Endothelial cell of umbilical vein (primary cell): Measurements from ENCODE around the gene NME7. TPM values are rescaled to one million over a fixed set of nuclear protein-coding genes. Genes with fewer than 3 reads are reported as not detected.

Experiments used
- BruUV-seq: library from RNA; stranded (reverse); fragments of 400-500 nt; replicated peaks from 2 replicates; lab custom pipeline; 2021; lab: Mats Ljungman, UMichigan
- CTCF ChIA-PET: fragments of 300-600, 350-600 bp; sonication (Branson Sonifier 250); formaldehyde crosslinking; loops from one replicate; lab custom pipeline; 2021; ENCODE audit warnings: antibody characterized with exemption, inconsistent platforms; lab: Charles Lee
- POLR2A ChIA-PET: fragments of 300-600, 350-600 bp; sonication (Branson Sonifier 250); formaldehyde crosslinking; loops from one replicate; lab custom pipeline; 2021; ENCODE audit warnings: antibody characterized with exemption, inconsistent platforms; lab: Charles Lee
- DNase-seq: peaks from one replicate; pipeline ENCODE4 v3.0.0-alpha.2; 2011; ENCODE audit warnings: low read depth, low spot score
- FAIRE-seq: peaks from 2 replicates; lab custom pipeline; 2011; peaks lifted over from hg19 to GRCh38; lab: Jason Lieb, UNC
- H2AFZ ChIP-seq: 2 replicates; pipeline ENCODE4 v1.6.0; 2012; ENCODE audit warnings: low read depth, low read length, control low read depth, inconsistent platforms
- H3K27ac ChIP-seq: 2 replicates; pipeline ENCODE4 v1.5.1; 2011; ENCODE audit warnings: low read depth, mild to moderate bottlenecking, control low read depth, low read length, moderate library complexity; ENCODE audit not compliant: insufficient read depth
- H3K27me3 ChIP-seq, 2 experiments: 2 replicates each; pipeline versions ENCODE4 v1.6.0 to v1.6.1; 2011; ENCODE audit warnings: low read length in 2 of 2, mixed read lengths in 1 of 2; ENCODE audit not compliant: control insufficient read depth in 2 of 2, insufficient read depth in 2 of 2
- H3K36me3 ChIP-seq, 2 experiments: 2 replicates in 1 of 2; 3 replicates in 1 of 2; pipeline ENCODE4 v1.5.1; 2011; ENCODE audit warnings: low read length in 2 of 2, mild to moderate bottlenecking in 1 of 2, moderate library complexity in 1 of 2; ENCODE audit not compliant: control insufficient read depth in 2 of 2, insufficient read depth in 2 of 2; ENCODE audit errors: extremely low read depth in 1 of 2
- H3K4me1 ChIP-seq: 3 replicates; pipeline ENCODE4 v1.5.1; 2011; ENCODE audit warnings: mild to moderate bottlenecking, low read length; ENCODE audit not compliant: control insufficient read depth, insufficient read depth; ENCODE audit errors: extremely low read depth
- H3K4me2 ChIP-seq: 2 replicates; pipeline ENCODE4 v1.6.1; 2011; ENCODE audit warnings: low read length, control low read depth, mixed read lengths; ENCODE audit not compliant: insufficient read depth
- H3K4me3 ChIP-seq, 3 experiments: fragments of 200-600 bp in 1 of 3; sonication (generic), shearing (Covaris generic) in 1 of 3; replicated peaks in 1 of 3; 2 replicates each; pipeline ENCODE4 v1.5.1; 2011 to 2016; ENCODE audit warnings: control low read depth in 3 of 3, low read length in 3 of 3, mild to moderate bottlenecking in 2 of 3, inconsistent platforms in 1 of 3, low read depth in 1 of 3, moderate library complexity in 1 of 3; ENCODE audit not compliant: insufficient read depth in 1 of 3
- H3K79me2 ChIP-seq: 2 replicates; pipeline ENCODE4 v1.6.0; 2012; ENCODE audit warnings: low read length, inconsistent platforms; ENCODE audit not compliant: control insufficient read depth, insufficient read depth
- H3K9ac ChIP-seq: replicated peaks from 2 replicates; pipeline ENCODE3; 2011; ENCODE audit warnings: low read length, control low read depth; ENCODE audit not compliant: insufficient read depth; ENCODE audit errors: extremely low read depth
- H3K9me1 ChIP-seq: replicated peaks from 3 replicates; pipeline ENCODE4 v1.6.0; 2011; ENCODE audit warnings: mild to moderate bottlenecking, low read length; ENCODE audit not compliant: control insufficient read depth, insufficient read depth; ENCODE audit errors: extremely low read depth
- H3K9me3 ChIP-seq: replicated peaks from 2 replicates; pipeline ENCODE4 v1.5.1; 2012; ENCODE audit warnings: low read length, inconsistent platforms; ENCODE audit not compliant: control insufficient read depth, insufficient read depth
- H4K20me1 ChIP-seq: replicated peaks from 2 replicates; pipeline ENCODE3; 2011; ENCODE audit warnings: mild to moderate bottlenecking, low read length; ENCODE audit not compliant: control insufficient read depth, insufficient read depth; ENCODE audit errors: extremely low read depth
- CTCF ChIP-seq, 2 donors: IDR thresholded peaks; 1 replicate in 1 of 2; 2 replicates in 1 of 2; pipeline ENCODE4 v1.5.1; 2011; ENCODE audit warnings: low read length in 2 of 2, mild to moderate bottlenecking in 2 of 2, moderate library complexity in 2 of 2, control low read depth in 1 of 2, inconsistent platforms in 1 of 2, low read depth in 1 of 2; ENCODE audit not compliant: insufficient read depth in 1 of 2; ENCODE audit errors: extremely low read depth in 1 of 2
- FOS ChIP-seq: IDR thresholded peaks from 2 replicates; pipeline ENCODE4 v1.6.1; 2011; ENCODE audit warnings: mild to moderate bottlenecking, low read length, moderate library complexity, borderline replicate concordance; ENCODE audit not compliant: insufficient read depth
- JUN ChIP-seq: IDR thresholded peaks from 2 replicates; pipeline ENCODE4 v1.6.1; 2011; ENCODE audit warnings: borderline replicate concordance, low read depth; ENCODE audit not compliant: insufficient read length, insufficient read depth
- MAX ChIP-seq: IDR thresholded peaks from 2 replicates; pipeline ENCODE4 v1.6.1; 2011; ENCODE audit not compliant: insufficient read depth, insufficient read length
- POLR2A ChIP-seq: IDR thresholded peaks from 2 replicates; pipeline ENCODE4 v1.6.1; 2012; ENCODE audit warnings: low read depth, mild to moderate bottlenecking, control low read depth, low read length
- POLR2AphosphoS5 ChIP-seq: IDR thresholded peaks from 2 replicates; pipeline ENCODE4 v1.6.1; 2012; ENCODE audit warnings: low read depth, mild to moderate bottlenecking, control low read depth, low read length, moderate library complexity; ENCODE audit not compliant: insufficient read depth
- dilution Hi-C: fragments of 300-500 bp; cut with MboI; formaldehyde crosslinking; loops from one replicate; pipeline ENCODE4 v1.15.0; 2019; ENCODE audit warnings: low sequenced_read_pairs; ENCODE audit not compliant: extremely low pct_ligation_motif_present
- intact Hi-C: fragments of 100-400 bp; cut with micrococcal nuclease; formaldehyde crosslinking; loops from one replicate; pipeline ENCODE4 v1.10.0; 2022
- polyA plus RNA-seq, 4 experiments: library from polyadenylated mRNA; depleted of rRNA in 3 of 4; stranded (reverse) in 3 of 4; unstranded in 1 of 4; fragments of >200 nt; gene quantifications; 2 replicates each; pipeline versions ENCODE4 v1.2.1 to v1.2.3, GENCODE V29; 2011 to 2012; ENCODE audit warnings: missing spikeins in 1 of 4
- total RNA-seq: library from RNA; stranded (reverse); gene quantifications from 2 replicates; pipeline ENCODE4 v1.2.3, GENCODE V29; 2021

NME7 gene
- total and polyA plus RNA-seq, 2 donors (not counting 3 experiments of a cell fraction or from before 2014, with no cell fraction given) = 16.5 to 25.3 TPM

GRCh38 chr1:169259816-169260215 is 107.8 kb downstream of the NME7 start:
- H3K9me1 ChIP-seq = no peaks in the 10 kb centered on the region
- H3K9ac ChIP-seq = no peak overlapping the region
- CTCF ChIA-PET = no interaction called here
- H3K4me2 ChIP-seq = no peak overlapping the region
- no peak for FAIRE-seq
- TF ChIP-seq MAX = no peak
- no peak for TF ChIP-seq FOS
- no peak for TF ChIP-seq CTCF (IDR thresholded peaks at IDR 0.05; ENCODE audit: extremely low read depth in 1 of 2, insufficient read depth in 1 of 2, low read depth in 1 of 2, low read length in 2 of 2)
- TF ChIP-seq JUN = no peak
- no peak for TF ChIP-seq POLR2AphosphoS5
- no peak for TF ChIP-seq POLR2A
- no peaks in the 10 kb centered on the region for H3K27me3 ChIP-seq
- H3K4me1 ChIP-seq = no peaks in the 10 kb centered on the region
- DNase-seq = no peak
- H3K4me3 ChIP-seq = no peak overlapping the region
- H3K9me3 ChIP-seq = no peaks in the 10 kb centered on the region
- H3K36me3 ChIP-seq = no peaks in the 10 kb centered on the region
- dilution Hi-C loops (no loop called here), intact Hi-C loops (no loop called here)
- POLR2A ChIA-PET = no interaction called here
- BruUV-seq = no TSS peak
- no peak overlapping the region for H2AFZ ChIP-seq
- H3K27ac ChIP-seq = no peak overlapping the region
- H4K20me1 ChIP-seq = no peaks in the 10 kb centered on the region
- H3K79me2 ChIP-seq = no peaks in the 10 kb centered on the region
